Measurements from ENCODE around the gene MRPL42. TPM values are rescaled to one million over a fixed set of nuclear protein-coding genes. Genes with fewer than 3 reads are reported as not detected.
"Not testable (repeated sequence)": the region's sequence is repeated elsewhere in the genome, so short reads cannot be mapped to it uniquely, and the experiment has no call there.

Gene MRPL42
- total RNA-seq, 1 experiment from 2014 or later = 108 TPM

DNA sequence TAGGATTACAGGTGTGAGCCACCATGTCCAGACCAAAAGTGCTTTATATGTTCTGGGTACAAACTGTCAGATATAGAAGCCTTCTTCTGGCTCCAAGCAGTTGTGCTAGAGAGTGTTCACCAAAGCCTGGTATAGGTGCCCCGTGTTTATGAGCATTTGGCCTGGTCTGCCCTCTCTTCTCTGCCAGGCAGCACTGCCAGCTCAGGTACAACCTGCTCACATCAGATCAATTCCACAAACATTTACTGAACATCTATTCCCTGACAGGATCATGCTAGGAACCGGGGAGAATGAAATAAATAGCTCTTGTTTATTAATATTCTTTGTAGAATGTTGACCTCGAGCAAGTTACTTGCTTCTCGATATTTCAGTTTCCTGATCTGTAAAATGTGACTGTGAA lies 85.1 kb downstream of the MRPL42 start:
- H4K8ac ChIP-seq (replicated peaks; ENCODE audit: insufficient read length, low read depth, low read length) = no peak overlapping the region
- no peak overlapping the region for H3K56ac ChIP-seq (ENCODE audit: insufficient read length, low read depth, low read length)
- H2BK5ac ChIP-seq (ENCODE audit: insufficient read length, low read length) = no peak overlapping the region
- DNase-seq = no peak
- H2BK12ac ChIP-seq (ENCODE audit: insufficient read length, low read depth, low read length) = no peak overlapping the region
- H2AK5ac ChIP-seq (ENCODE audit: insufficient read length, low read length) = no peak overlapping the region
- H3T11ph ChIP-seq (ENCODE audit: low read length) = no peak overlapping the region
- no peak overlapping the region for H2BK120ac ChIP-seq (ENCODE audit: low read depth, low read length, poor library complexity, severe bottlenecking)
- no peaks in the 10 kb centered on the region for H3K4me1 Mint-ChIP-seq
- H4K20me1 ChIP-seq (ENCODE audit: control insufficient read depth, insufficient read depth, insufficient read length) = no peaks in the 10 kb centered on the region
- H3K9ac ChIP-seq (ENCODE audit: extremely low read depth, insufficient read length, low read length) = no peak overlapping the region
- no peak overlapping the region for H3K27ac ChIP-seq (ENCODE audit: insufficient read length, low read depth, low read length)
- H2BK15ac ChIP-seq (ENCODE audit: low read depth, low read length) = no peak overlapping the region
- peaks cover 9 to 16% (median 12%) of the 10 kb centered on the region in 3 experiments for H3K36me3 Mint-ChIP-seq (ENCODE audit: insufficient read depth in 1 of 3, low read depth in 3 of 3)
- no peak overlapping the region for H3K27ac Mint-ChIP-seq
- no peak overlapping the region for H4K91ac ChIP-seq (ENCODE audit: insufficient read length, low read depth, low read length)
- H3K23me2 ChIP-seq (ENCODE audit: insufficient read length, low read depth, low read length, poor library complexity, severe bottlenecking) = no peaks in the 10 kb centered on the region
- H3K9me3 ChIP-seq (ENCODE audit: control insufficient read depth, low read depth, low read length) = no peaks in the 10 kb centered on the region
- H3K4me3 Mint-ChIP-seq = no peak overlapping the region
- no peaks in the 10 kb centered on the region for H3K79me1 ChIP-seq (ENCODE audit: insufficient read depth, low read depth, low read length, poor library complexity, severe bottlenecking)
- no peak overlapping the region for H2AFZ ChIP-seq (ENCODE audit: low read length)
- no peak overlapping the region for H3K18ac ChIP-seq (ENCODE audit: insufficient read length, low read depth, low read length)
- H3K9me3 Mint-ChIP-seq = no peaks in the 10 kb centered on the region; a peak in 1 of 5 replicates
- no peaks in the 10 kb centered on the region for H3K79me2 ChIP-seq (ENCODE audit: insufficient read depth, low read length)
- no peak overlapping the region for H3K4me2 ChIP-seq (ENCODE audit: insufficient read depth, insufficient read length, low read length)
- no peak overlapping the region for H3K23ac ChIP-seq (ENCODE audit: insufficient read length, low read depth, low read length)
- no peak overlapping the region for H3K4ac ChIP-seq (ENCODE audit: low read depth, low read length)
- no peaks in the 10 kb centered on the region for H3K4me1 ChIP-seq (ENCODE audit: insufficient read depth, low read length)
- H2BK20ac ChIP-seq (ENCODE audit: low read depth, low read length, poor library complexity, severe bottlenecking) = no peak overlapping the region
- no peaks in the 10 kb centered on the region for H3K27me3 ChIP-seq (ENCODE audit: insufficient read depth, low read length)
- no CpG with 5 or more reads among the region's 4 CpGs for WGBS (ENCODE audit: extremely low coverage, insufficient read length, low lambda C conversion rate)
- H3K14ac ChIP-seq (ENCODE audit: insufficient read depth, low read length) = no peak overlapping the region
- no peak overlapping the region for H4K5ac ChIP-seq (ENCODE audit: insufficient read length, low read depth, low read length)
- H3K27me3 Mint-ChIP-seq (ENCODE audit: low read depth) = no peaks in the 10 kb centered on the region
- TF ChIP-seq, protein P1, sequence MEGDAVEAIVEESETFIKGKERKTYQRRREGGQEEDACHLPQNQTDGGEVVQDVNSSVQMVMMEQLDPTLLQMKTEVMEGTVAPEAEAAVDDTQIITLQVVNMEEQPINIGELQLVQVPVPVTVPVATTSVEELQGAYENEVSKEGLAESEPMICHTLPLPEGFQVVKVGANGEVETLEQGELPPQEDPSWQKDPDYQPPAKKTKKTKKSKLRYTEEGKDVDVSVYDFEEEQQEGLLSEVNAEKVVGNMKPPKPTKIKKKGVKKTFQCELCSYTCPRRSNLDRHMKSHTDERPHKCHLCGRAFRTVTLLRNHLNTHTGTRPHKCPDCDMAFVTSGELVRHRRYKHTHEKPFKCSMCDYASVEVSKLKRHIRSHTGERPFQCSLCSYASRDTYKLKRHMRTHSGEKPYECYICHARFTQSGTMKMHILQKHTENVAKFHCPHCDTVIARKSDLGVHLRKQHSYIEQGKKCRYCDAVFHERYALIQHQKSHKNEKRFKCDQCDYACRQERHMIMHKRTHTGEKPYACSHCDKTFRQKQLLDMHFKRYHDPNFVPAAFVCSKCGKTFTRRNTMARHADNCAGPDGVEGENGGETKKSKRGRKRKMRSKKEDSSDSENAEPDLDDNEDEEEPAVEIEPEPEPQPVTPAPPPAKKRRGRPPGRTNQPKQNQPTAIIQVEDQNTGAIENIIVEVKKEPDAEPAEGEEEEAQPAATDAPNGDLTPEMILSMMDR (conservative IDR thresholded peaks at IDR 0.05) = no peak

DNA sequence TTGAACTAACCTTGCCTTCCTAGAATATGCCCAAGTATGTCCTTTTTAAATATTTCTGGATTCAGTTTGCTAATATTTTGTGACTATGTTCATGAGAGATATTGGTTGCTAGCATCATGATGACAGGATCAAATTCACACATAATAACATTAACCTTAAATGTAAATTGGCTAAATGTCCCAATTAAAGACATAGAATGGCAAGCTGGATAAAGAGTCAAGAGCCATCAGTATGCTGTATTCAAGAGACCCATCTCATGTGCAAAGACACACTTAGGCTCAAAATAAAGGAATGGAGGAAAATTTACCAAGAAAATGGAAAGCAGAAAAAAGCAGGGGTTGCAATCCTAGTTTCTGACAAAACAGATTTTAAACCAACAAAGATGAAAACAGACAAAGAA lies 90.6 kb downstream of the MRPL42 start:
- not testable (repeated sequence) for H3K27me3 Mint-ChIP-seq (ENCODE audit: low read depth); H2BK5ac ChIP-seq (ENCODE audit: insufficient read length, low read length); H3K4ac ChIP-seq (ENCODE audit: low read depth, low read length); H3T11ph ChIP-seq (ENCODE audit: low read length); H4K91ac ChIP-seq (ENCODE audit: insufficient read length, low read depth, low read length); H4K8ac ChIP-seq (replicated peaks; ENCODE audit: insufficient read length, low read depth, low read length); H3K4me1 ChIP-seq (ENCODE audit: insufficient read depth, low read length); H3K9me3 ChIP-seq (ENCODE audit: control insufficient read depth, low read depth, low read length); H4K20me1 ChIP-seq (ENCODE audit: control insufficient read depth, insufficient read depth, insufficient read length); H2BK12ac ChIP-seq (ENCODE audit: insufficient read length, low read depth, low read length); H3K9ac ChIP-seq (ENCODE audit: extremely low read depth, insufficient read length, low read length); H3K23ac ChIP-seq (ENCODE audit: insufficient read length, low read depth, low read length); H3K79me1 ChIP-seq (ENCODE audit: insufficient read depth, low read depth, low read length, poor library complexity, severe bottlenecking); H3K56ac ChIP-seq (ENCODE audit: insufficient read length, low read depth, low read length); H2BK15ac ChIP-seq (ENCODE audit: low read depth, low read length); H2AFZ ChIP-seq (ENCODE audit: low read length); H3K23me2 ChIP-seq (ENCODE audit: insufficient read length, low read depth, low read length, poor library complexity, severe bottlenecking); H3K4me3 Mint-ChIP-seq; H3K14ac ChIP-seq (ENCODE audit: insufficient read depth, low read length); DNase-seq; H3K79me2 ChIP-seq (ENCODE audit: insufficient read depth, low read length); H3K27me3 ChIP-seq (ENCODE audit: insufficient read depth, low read length); H2BK20ac ChIP-seq (ENCODE audit: low read depth, low read length, poor library complexity, severe bottlenecking); H4K5ac ChIP-seq (ENCODE audit: insufficient read length, low read depth, low read length); H3K18ac ChIP-seq (ENCODE audit: insufficient read length, low read depth, low read length); H2BK120ac ChIP-seq (ENCODE audit: low read depth, low read length, poor library complexity, severe bottlenecking); H3K27ac Mint-ChIP-seq; H3K4me2 ChIP-seq (ENCODE audit: insufficient read depth, insufficient read length, low read length); H2AK5ac ChIP-seq (ENCODE audit: insufficient read length, low read length); H3K27ac ChIP-seq (ENCODE audit: insufficient read length, low read depth, low read length); H3K4me1 Mint-ChIP-seq
- Mint-ChIP-seq H3K9me3 (peaks cover 32 to 33% of the 10 kb centered on the region in 2 experiments), H3K36me3 (ENCODE audit: insufficient read depth in 1 of 3, low read depth in 3 of 3) (peaks cover 44 to 55% (median 48%) of the 10 kb centered on the region in 3 experiments)

Data from H9 (cell line).